Activated CD4-positive, alpha-beta T cell treated with anti-CD3 and anti-CD28 coated beads, Interleukin-2, amount 50 U/mL, for 48 hours (primary cell): ENCODE results near the gene ZSCAN5B.

Source experiments
- DNase-seq, 2 experiments: peaks; one replicate each; pipeline ENCODE4 v3.0.0-alpha.2; 2020

The ZSCAN5B gene

GRCh38 chr19:56142897-56143434 is 54.6 kb downstream of the ZSCAN5B start:
- DNase-seq: no peak

DNA sequence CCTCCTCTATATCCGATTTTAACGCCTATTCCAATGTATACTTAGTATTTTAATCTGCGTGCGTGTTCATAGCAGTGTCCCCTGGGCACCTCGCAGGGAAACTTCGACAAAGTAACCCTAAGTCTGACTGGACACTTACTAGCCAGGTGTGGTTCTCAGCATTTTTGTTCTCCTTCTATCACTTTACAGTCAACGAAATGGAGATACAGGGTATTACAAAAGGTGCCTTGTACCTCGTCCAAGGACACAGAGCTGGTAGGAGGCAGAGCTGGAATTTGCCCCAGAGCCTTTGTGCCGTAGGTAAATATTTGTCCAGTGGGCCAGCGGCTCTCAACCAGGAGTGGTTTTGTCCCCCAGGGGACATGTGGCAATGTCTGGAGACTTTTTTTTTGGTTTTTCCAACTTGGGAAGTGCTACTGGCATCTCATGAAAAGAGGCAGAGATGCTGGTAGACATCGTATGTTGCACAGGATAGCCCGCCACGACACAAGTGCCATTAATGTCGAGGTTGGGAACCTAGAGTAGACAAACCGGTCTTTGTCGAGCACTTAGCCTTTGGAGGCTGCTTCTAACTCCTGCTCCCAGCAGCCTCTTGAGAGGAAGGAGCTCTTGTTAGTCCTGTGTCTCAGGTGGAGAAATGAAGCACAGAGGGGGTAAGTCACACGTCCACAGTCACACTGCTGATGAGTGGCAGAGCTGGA is 55.3 kb downstream of the ZSCAN5B start:
- no peak for DNase-seq

DNA sequence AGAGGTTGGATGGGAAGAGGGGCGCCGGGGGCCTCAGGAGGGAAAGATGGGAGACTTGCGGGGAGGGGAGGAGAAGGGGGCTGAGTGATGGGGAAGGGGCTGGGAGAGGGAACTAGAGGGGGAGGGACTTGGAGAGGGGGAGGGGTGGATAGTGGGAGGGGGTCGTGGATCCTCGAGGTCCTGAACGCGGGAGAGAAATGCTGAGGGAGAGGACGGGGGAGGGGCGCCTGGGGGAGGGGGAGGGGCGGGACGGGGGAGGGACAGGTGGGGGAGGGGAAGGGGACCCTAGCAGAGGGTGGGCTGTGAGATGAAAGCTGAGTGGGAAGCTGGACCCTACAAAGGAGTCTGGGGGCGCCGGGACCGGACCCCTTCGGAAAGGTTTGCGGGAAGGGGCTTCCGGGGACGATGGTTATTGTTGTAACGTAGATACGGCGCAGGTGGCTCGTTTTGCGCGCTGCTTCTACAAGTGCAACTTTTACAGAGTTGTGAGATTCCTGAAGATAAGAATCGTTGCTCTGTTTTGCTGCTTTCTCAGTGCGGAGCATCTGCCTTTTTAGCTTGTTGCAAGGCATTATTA is 56.1 kb downstream of the ZSCAN5B start:
- DNase-seq: peak; percentile 21 to 35

- peak; percentile 98 to 99 for DNase-seq
Measured at GRCh38 chr19:56140583-56141416, 56.8 kb downstream of the ZSCAN5B start, which contains the start of gene ZNF444. Gene ZNF444, plus strand, starts transcription at chr19:56141287. Its CDS starts 5,625 bp downstream, at chr19:56146912.

GRCh38 chr19:56139847-56140582 is 57.6 kb downstream of the ZSCAN5B start:
- DNase-seq: no peak
